Kidney (tissue), 14 donors: Measurements from ENCODE around the gene SMG6. TPM values are rescaled to one million over a fixed set of nuclear protein-coding genes. Genes with fewer than 3 reads are reported as not detected.
A peak's percentile ranks its signal among the peaks of the same experiment; 100 is the strongest.

ENCODE experiments used
- DNase-seq, 5 donors: peaks; one replicate each; pipeline ENCODE4 v3.0.0-alpha.2; 2013 to 2020
- FAIRE-seq: peaks from 2 replicates; lab custom pipeline; 2012; peaks lifted over from hg19 to GRCh38; lab: Jason Lieb, UNC
- H3K27ac ChIP-seq, 2 donors: one replicate each; pipeline ENCODE4 v1.7.0; 2013; ENCODE audit warnings: low read depth in 2 of 2, low read length in 2 of 2, inconsistent platforms in 1 of 2
- H3K27me3 ChIP-seq: one replicate; pipeline ENCODE4 v1.7.1; 2013; ENCODE audit warnings: low read length, inconsistent platforms; ENCODE audit not compliant: control insufficient read depth, insufficient read depth
- H3K36me3 ChIP-seq, 3 donors: one replicate each; pipeline versions ENCODE4 v1.7.0 to v1.7.1; 2013; ENCODE audit warnings: low read length in 3 of 3, control low read depth in 1 of 3, inconsistent platforms in 1 of 3; ENCODE audit not compliant: insufficient read depth in 3 of 3, control insufficient read depth in 2 of 3
- H3K4me1 ChIP-seq, 3 donors: one replicate each; pipeline versions ENCODE4 v1.7.0 to v1.7.1; 2013; ENCODE audit warnings: low read length in 3 of 3, inconsistent platforms in 1 of 3, low read depth in 1 of 3; ENCODE audit not compliant: control insufficient read depth in 2 of 3, insufficient read depth in 2 of 3
- H3K4me3 ChIP-seq, 3 donors: one replicate each; pipeline versions ENCODE4 v1.7.0 to v1.8.1; 2013; ENCODE audit warnings: low read length in 3 of 3, control low read depth in 1 of 3, inconsistent platforms in 1 of 3
- H3K9ac ChIP-seq, 3 donors: one replicate each; pipeline versions ENCODE4 v1.7.0 to v1.7.1; 2013; ENCODE audit warnings: low read length in 3 of 3, control low read depth in 1 of 3, inconsistent platforms in 1 of 3
- H3K9me3 ChIP-seq, 3 donors: one replicate each; pipeline versions ENCODE4 v1.7.0 to v1.7.1; 2013; ENCODE audit warnings: low read length in 3 of 3, control low read depth in 1 of 3, inconsistent platforms in 1 of 3; ENCODE audit not compliant: control insufficient read depth in 2 of 3, insufficient read depth in 1 of 3
- intact Hi-C: fragments of 100-400 bp; cut with DNase I; formaldehyde crosslinking; loops from one replicate; pipeline ENCODE4 v1.11.1; 2022
- polyA plus RNA-seq: library from polyadenylated mRNA; stranded (reverse); fragments of 350-450 nt; fragmentation: Illumina TruSeq; extraction: RNeasy Lipid Tissue Mini Kit (QIAGEN cat#74804); gene quantifications from one replicate; pipeline ENCODE4 v1.2.3, GENCODE V29; 2014; ENCODE audit warnings: low read depth, low replicate concordance; ENCODE audit not compliant: insufficient read depth
- total RNA-seq: library from RNA; stranded (reverse); fragmentation: NEBNext Ultra II Directional; extraction: Animal tissue kit (Norgen Biotek cat#: 25700); gene quantifications from one replicate; pipeline ENCODE4 v1.2.1, GENCODE V29; 2021
- TF ChIP-seq, protein P1 (sequence below): IDR thresholded peaks from 3 replicates; pipeline ENCODE4 v1.5.1; 2012; ENCODE audit warnings: mild to moderate bottlenecking, moderate library complexity, borderline replicate concordance; ENCODE audit not compliant: insufficient read depth; ENCODE audit errors: extremely low read depth
- donor health status: control.
- donor health status: control.
- donor health status: control.
- donor health status: control.
- donor health status: control.
- donor health status: DM: yes; HTN: yes; CAD: no.
- donor health status: Normal renal cell carcinoma (clear cell type).

Gene SMG6
- total and polyA plus RNA-seq, 2 donors from 2014 or later, result 20.6 to 37.3 TPM

DNA sequence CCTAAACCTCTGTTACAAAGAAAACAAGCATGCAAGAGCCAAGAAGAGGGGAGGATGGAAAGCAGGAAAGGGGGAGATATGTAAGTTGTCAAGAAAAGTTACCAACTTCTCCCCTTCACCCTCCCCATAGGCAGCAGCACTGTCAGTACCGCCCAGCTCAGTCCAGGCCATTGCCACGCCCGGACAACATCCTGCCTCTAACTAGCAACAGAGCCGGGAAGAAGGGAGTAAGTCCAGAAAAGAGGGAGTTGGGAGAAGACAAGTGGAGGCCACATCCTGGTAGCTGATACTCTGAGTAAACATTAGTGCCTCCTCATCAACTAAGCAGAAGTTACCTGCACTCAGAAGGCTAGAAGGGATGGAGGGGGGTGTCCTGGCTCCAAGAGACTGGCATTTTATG, 113.6 kb downstream of the SMG6 start:
- Histone ChIP-seq H3K9me3 (no peaks in the 10 kb centered on the region), H3K4me1 (peaks cover 0 to 21% (median 6%) of the 10 kb centered on the region in 3 donors), H3K27ac (peak overlapping the region in 1 of 2 donors; percentile 49), H3K9ac (no peak overlapping the region), H3K4me3 (no peak overlapping the region), H3K27me3 (no peaks in the 10 kb centered on the region), H3K36me3 (peaks cover 0 to 15% (median 10%) of the 10 kb centered on the region in 3 donors)
- no peak for FAIRE-seq
- TF ChIP-seq, protein P1, sequence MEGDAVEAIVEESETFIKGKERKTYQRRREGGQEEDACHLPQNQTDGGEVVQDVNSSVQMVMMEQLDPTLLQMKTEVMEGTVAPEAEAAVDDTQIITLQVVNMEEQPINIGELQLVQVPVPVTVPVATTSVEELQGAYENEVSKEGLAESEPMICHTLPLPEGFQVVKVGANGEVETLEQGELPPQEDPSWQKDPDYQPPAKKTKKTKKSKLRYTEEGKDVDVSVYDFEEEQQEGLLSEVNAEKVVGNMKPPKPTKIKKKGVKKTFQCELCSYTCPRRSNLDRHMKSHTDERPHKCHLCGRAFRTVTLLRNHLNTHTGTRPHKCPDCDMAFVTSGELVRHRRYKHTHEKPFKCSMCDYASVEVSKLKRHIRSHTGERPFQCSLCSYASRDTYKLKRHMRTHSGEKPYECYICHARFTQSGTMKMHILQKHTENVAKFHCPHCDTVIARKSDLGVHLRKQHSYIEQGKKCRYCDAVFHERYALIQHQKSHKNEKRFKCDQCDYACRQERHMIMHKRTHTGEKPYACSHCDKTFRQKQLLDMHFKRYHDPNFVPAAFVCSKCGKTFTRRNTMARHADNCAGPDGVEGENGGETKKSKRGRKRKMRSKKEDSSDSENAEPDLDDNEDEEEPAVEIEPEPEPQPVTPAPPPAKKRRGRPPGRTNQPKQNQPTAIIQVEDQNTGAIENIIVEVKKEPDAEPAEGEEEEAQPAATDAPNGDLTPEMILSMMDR, result no peak
- intact Hi-C loops, result no loop called here
- DNase-seq, result no peak

DNA sequence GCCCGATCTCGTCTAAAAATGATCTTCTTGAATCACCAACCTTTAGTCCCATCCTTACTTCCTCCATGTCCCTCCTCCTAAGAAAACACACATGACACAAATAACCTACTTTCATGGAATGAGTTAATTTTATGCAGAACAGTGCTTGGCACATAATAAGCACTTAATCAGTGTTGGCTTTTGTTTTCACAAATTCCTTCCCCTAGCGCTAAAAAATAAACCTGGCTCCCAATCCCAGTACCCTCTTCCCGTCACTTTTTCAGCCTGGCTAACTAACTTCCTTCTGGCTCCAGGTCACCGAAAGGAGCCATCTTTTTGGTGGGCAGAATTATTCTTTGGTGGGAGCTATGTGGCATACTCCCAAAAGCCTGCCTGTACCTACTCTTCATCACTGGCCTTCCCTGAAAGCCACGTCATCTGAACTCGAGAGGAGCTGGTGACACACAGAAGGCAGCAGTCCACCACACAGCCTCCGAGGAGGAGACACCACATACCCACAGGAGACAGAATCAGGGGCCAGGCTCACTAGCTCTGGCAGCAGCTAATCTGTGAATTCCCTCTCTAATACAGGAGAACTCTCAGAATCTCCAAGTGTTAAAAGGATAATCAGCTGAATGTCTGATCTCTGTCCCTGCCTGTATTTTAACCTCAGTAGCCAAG, 114.5 kb downstream of the SMG6 start:
- FAIRE-seq (no peak), DNase-seq (no peak)
- peaks cover 0 to 15% (median 10%) of the 10 kb centered on the region in 3 donors for H3K36me3 ChIP-seq
- H3K9me3 ChIP-seq, result no peaks in the 10 kb centered on the region
- no peaks in the 10 kb centered on the region for H3K27me3 ChIP-seq
- H3K27ac ChIP-seq, result peak overlapping the region in 1 of 2 donors; percentile 30
- TF ChIP-seq, protein P1, result no peak
- no peak overlapping the region for H3K9ac ChIP-seq
- peaks cover 0 to 21% (median 6%) of the 10 kb centered on the region in 3 donors for H3K4me1 ChIP-seq
- no peak overlapping the region for H3K4me3 ChIP-seq
- intact Hi-C loops, result no loop called here

DNA sequence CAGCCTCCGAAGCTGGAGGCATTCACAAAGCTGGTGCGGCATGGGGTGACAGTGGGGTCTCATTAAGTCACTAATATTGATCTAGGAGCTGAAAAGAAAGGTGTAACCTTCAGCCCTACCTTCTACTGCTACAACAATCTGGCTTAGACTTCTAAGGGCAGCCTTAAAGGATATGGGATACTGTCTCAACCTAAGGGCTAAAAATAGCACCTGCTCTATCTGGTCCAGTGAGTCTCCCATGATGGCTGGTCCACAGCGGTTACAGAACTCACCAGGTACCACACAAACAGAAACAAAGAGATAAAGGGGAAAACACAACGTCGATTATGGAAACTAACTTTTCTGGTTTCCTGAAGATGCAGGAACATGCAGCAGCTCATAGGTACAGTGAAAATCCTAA, 115.8 kb downstream of the SMG6 start:
- TF ChIP-seq, protein P1, result no peak
- H3K4me3 ChIP-seq, result no peak overlapping the region
- intact Hi-C loops, result no loop called here
- DNase-seq (no peak), FAIRE-seq (no peak)
- H3K27me3 ChIP-seq, result no peaks in the 10 kb centered on the region
- no peaks in the 10 kb centered on the region for H3K9me3 ChIP-seq
- peaks cover 2 to 21% (median 6%) of the 10 kb centered on the region in 3 donors for H3K4me1 ChIP-seq
- peaks cover 0 to 13% (median 10%) of the 10 kb centered on the region in 3 donors for H3K36me3 ChIP-seq
- no peak overlapping the region for H3K27ac ChIP-seq
- no peak overlapping the region for H3K9ac ChIP-seq
